Endothelial cell (in vitro differentiated cells): ENCODE data around the gene HYOU1. TPM values are rescaled to one million over a fixed set of nuclear protein-coding genes. Genes with fewer than 3 reads are reported as not detected.

Experiments used
- DNase-seq: peaks from one replicate; pipeline ENCODE4 v3.0.0; 2021; ENCODE audit warnings: low spot score
- H3K27ac Mint-ChIP-seq: one replicate; pipeline ENCODE4 v1.8.0; 2021; ENCODE audit warnings: mixed read lengths, inconsistent platforms; ENCODE audit not compliant: unreplicated experiment
- H3K27me3 Mint-ChIP-seq: one replicate; pipeline ENCODE4 v1.8.0; 2021; ENCODE audit warnings: mild to moderate bottlenecking, moderate library complexity, mixed read lengths, inconsistent platforms; ENCODE audit not compliant: unreplicated experiment
- H3K36me3 Mint-ChIP-seq: one replicate; pipeline ENCODE4 v1.8.0; 2021; ENCODE audit warnings: mild to moderate bottlenecking, low read depth, mixed read lengths, inconsistent platforms; ENCODE audit not compliant: unreplicated experiment
- H3K4me1 Mint-ChIP-seq: one replicate; pipeline ENCODE4 v1.8.0; 2021; ENCODE audit warnings: mild to moderate bottlenecking, mixed read lengths, inconsistent platforms; ENCODE audit not compliant: unreplicated experiment
- H3K4me3 Mint-ChIP-seq: one replicate; pipeline ENCODE4 v1.8.0; 2021; ENCODE audit warnings: mild to moderate bottlenecking, mixed read lengths, inconsistent platforms; ENCODE audit not compliant: unreplicated experiment
- H3K9me3 Mint-ChIP-seq: one replicate; pipeline ENCODE4 v1.8.0; 2021; ENCODE audit warnings: mixed read lengths, inconsistent platforms; ENCODE audit not compliant: unreplicated experiment
- CTCF ChIP-seq: fragments of 200-600 bp; sonication (generic); IDR thresholded peaks from one replicate; pipeline ENCODE4 v1.5.0; 2021; ENCODE audit warnings: antibody characterized with exemption; ENCODE audit not compliant: unreplicated experiment
- total RNA-seq: library from RNA; stranded (reverse); fragmentation: NEBNext Ultra II Directional; extraction: Animal tissue kit (Norgen Biotek cat#: 25700); gene quantifications from one replicate; pipeline ENCODE4 v1.2.1, GENCODE V29; 2021; ENCODE audit not compliant: unreplicated experiment

Gene HYOU1
- total RNA-seq, 1 donor from 2014 or later: 243 TPM

GRCh38 chr11:119100994-119101758 is 44.2 kb upstream of the HYOU1 start:
- peaks cover 29% of the 10 kb centered on the region for H3K4me1 Mint-ChIP-seq

GRCh38 chr11:119100246-119100970 is 43.4 kb upstream of the HYOU1 start:
- Mint-ChIP-seq H3K4me1 (peaks cover 27% of the 10 kb centered on the region), H3K36me3 (peaks cover 38% of the 10 kb centered on the region), H3K27ac (peak overlapping the region; percentile 97)

More at GRCh38 chr11:119100994-119101758, 44.2 kb upstream of the HYOU1 start:
- H3K27me3 Mint-ChIP-seq: peaks cover 9% of the 10 kb centered on the region
- TF ChIP-seq CTCF: no peak
- no peaks in the 10 kb centered on the region for H3K9me3 Mint-ChIP-seq
- peak overlapping the region; percentile 97 for H3K27ac Mint-ChIP-seq
- H3K36me3 Mint-ChIP-seq: peaks cover 33% of the 10 kb centered on the region
- no peak for DNase-seq
- H3K4me3 Mint-ChIP-seq: peak overlapping the region; percentile 93

GRCh38 chr11:119099711-119100110 is 42.7 kb upstream of the HYOU1 start:
- DNase-seq: no peak
- peaks cover 42% of the 10 kb centered on the region for H3K36me3 Mint-ChIP-seq
- H3K27ac Mint-ChIP-seq: peak overlapping the region; percentile 97
- peaks cover 11% of the 10 kb centered on the region for H3K27me3 Mint-ChIP-seq
- no peak for TF ChIP-seq CTCF
- no peaks in the 10 kb centered on the region for H3K9me3 Mint-ChIP-seq
- H3K4me1 Mint-ChIP-seq: peaks cover 23% of the 10 kb centered on the region
- no peak overlapping the region for H3K4me3 Mint-ChIP-seq

More at GRCh38 chr11:119100246-119100970, 43.4 kb upstream of the HYOU1 start:
- peak overlapping the region; percentile 93 for H3K4me3 Mint-ChIP-seq
- H3K27me3 Mint-ChIP-seq: peaks cover 12% of the 10 kb centered on the region
- no peak for DNase-seq
- no peaks in the 10 kb centered on the region for H3K9me3 Mint-ChIP-seq
- no peak for TF ChIP-seq CTCF

- no peaks in the 10 kb centered on the region for H3K9me3 Mint-ChIP-seq
- H3K27ac Mint-ChIP-seq: peak overlapping the region; percentile 78
- no peak for TF ChIP-seq CTCF
- DNase-seq: peak; percentile 97
- H3K36me3 Mint-ChIP-seq: peaks cover 43% of the 10 kb centered on the region
- H3K4me1 Mint-ChIP-seq: peaks cover 23% of the 10 kb centered on the region
- peaks cover 16% of the 10 kb centered on the region for H3K27me3 Mint-ChIP-seq
- peak overlapping the region; percentile 90 for H3K4me3 Mint-ChIP-seq
Observed at GRCh38 chr11:119095066-119095880, 38.3 kb upstream of the HYOU1 start.
